Astrocyte of the spinal cord (primary cell): ENCODE measurements around the gene RAPGEF2.

Experiments
- DNase-seq: peaks from one replicate; pipeline ENCODE4 v3.0.0; 2011; ENCODE audit warnings: low read depth, low spot score
- H3K4me3 ChIP-seq: 2 replicates; pipeline ENCODE4 v1.5.1; 2011; ENCODE audit warnings: low read depth, mild to moderate bottlenecking, low read length, moderate library complexity
- in situ Hi-C: cut with HindIII; loops from 2 replicates; pipeline ENCODE4 v1.10.0; 2017; ENCODE audit warnings: low sequenced_read_pairs
- TF ChIP-seq, protein P1 (sequence below): IDR thresholded peaks from 2 replicates; pipeline ENCODE4 v1.5.1; 2012; ENCODE audit warnings: low read depth, mild to moderate bottlenecking, low read length, inconsistent platforms

The RAPGEF2 gene

DNA sequence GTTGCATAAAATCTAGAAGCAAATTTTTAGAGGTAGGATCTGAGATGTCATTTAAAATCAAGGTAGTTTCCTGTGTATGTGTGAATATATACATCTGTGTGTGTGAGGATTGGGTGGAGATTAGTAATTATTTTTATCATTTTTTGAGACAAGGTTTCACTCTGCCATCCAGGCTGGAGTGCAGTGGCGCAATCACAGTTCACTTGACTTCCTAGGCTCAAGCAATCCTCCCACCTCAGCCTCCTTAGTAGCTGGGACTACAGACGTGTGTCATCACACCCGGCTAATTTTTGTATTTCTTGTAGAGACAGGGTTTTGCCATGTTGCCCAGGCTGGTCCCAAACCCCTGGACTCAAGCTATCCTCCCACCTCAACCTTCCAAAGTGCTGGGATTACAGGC is 188.3 kb downstream of the RAPGEF2 start:
- TF ChIP-seq, protein P1, sequence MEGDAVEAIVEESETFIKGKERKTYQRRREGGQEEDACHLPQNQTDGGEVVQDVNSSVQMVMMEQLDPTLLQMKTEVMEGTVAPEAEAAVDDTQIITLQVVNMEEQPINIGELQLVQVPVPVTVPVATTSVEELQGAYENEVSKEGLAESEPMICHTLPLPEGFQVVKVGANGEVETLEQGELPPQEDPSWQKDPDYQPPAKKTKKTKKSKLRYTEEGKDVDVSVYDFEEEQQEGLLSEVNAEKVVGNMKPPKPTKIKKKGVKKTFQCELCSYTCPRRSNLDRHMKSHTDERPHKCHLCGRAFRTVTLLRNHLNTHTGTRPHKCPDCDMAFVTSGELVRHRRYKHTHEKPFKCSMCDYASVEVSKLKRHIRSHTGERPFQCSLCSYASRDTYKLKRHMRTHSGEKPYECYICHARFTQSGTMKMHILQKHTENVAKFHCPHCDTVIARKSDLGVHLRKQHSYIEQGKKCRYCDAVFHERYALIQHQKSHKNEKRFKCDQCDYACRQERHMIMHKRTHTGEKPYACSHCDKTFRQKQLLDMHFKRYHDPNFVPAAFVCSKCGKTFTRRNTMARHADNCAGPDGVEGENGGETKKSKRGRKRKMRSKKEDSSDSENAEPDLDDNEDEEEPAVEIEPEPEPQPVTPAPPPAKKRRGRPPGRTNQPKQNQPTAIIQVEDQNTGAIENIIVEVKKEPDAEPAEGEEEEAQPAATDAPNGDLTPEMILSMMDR, result no peak
- in situ Hi-C loops, result no loop called here
- no peak for DNase-seq
- H3K4me3 ChIP-seq, result no peak overlapping the region

DNA sequence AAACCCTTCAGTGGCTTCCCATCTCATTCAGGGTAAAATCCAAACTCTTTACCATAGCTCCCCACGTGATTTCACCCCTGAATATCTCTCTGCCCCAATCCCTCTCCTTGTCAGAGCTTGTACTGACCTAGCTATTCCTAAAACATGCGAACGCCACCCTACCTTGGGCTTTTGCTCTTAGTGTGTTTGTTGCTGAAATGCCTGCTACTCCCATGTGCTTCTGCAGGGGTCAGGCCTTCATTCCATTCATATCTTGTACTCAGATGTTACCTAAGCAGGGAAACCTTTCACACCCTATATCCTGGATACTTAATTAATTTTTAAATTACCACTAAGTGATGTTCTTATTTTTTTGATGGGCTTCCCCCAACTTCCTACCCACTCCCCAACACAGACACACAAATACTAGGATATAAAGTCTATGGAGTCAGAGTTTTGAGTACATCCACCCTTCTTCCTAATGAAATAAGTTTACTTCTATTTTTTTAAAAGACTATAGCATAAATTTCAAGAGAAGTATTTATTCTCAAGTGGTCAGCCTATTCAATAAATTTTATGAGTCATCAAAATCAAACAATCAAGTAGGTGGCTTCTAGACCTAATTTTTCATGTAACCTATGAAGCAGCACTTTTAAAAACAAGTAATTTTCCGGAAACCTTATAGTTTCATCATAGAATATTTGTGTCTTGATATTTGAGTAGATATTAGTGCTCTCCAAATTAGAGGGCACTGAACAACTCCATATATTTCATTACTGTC is 189.4 kb downstream of the RAPGEF2 start:
- TF ChIP-seq, protein P1, result no peak
- in situ Hi-C loops, result no loop called here
- DNase-seq, result no peak
- H3K4me3 ChIP-seq, result no peak overlapping the region

DNA sequence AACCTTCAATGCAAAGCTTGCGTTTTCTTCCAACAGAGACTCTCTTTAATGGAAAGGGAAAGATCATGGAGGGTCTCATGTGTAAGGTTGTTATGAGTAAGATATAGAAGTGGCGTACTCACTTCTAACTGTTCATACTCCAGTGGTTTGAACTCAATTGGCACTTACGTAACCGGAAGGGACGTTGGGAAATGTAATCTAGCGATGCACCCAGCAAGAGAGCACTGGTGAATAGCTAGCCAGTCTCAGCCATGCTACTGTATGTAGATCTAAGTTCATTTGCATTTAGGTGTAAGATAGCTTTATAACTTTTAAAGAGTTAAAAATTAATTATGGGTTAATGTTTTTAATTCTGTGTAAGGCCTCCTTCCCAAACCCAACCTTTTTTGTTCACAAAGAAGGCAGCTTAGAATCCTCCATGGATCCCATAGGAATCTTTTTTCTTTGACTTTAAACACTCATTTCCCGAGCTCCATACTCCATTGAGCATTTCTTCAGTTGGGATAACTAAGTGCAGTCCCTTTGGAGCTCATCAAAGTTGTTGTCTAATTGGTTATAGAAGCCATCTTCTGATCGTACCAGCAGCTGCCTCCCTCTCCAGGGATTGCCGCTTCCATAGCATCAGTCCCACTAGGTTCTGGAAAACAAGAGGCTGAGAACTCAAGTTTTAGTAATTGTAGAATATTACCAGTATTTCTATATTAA is 191.1 kb downstream of the RAPGEF2 start:
- H3K4me3 ChIP-seq, result no peak overlapping the region
- in situ Hi-C loops, result no loop called here
- TF ChIP-seq, protein P1, result no peak
- no peak for DNase-seq

DNA sequence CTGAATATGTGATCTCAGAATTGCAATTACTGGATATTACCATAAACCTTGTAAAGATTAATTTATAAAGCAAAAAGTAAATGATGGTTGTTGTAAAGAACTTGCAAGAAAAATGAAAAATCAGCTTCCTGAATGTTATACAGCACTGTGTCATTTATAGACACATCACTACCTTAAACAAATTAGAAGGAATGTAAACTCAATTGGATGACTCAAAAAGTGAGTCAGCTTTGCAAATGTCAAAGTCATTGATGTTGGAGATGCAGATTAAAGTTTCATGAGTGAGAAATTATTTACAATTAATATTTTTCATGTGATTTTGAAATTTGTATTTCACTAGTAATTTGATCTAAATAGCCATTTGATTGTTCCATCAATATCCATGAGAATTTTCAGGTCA is 193.2 kb downstream of the RAPGEF2 start:
- H3K4me3 ChIP-seq, result no peak overlapping the region
- in situ Hi-C loops, result no loop called here
- DNase-seq, result peak; percentile 52
- TF ChIP-seq, protein P1, result no peak

DNA sequence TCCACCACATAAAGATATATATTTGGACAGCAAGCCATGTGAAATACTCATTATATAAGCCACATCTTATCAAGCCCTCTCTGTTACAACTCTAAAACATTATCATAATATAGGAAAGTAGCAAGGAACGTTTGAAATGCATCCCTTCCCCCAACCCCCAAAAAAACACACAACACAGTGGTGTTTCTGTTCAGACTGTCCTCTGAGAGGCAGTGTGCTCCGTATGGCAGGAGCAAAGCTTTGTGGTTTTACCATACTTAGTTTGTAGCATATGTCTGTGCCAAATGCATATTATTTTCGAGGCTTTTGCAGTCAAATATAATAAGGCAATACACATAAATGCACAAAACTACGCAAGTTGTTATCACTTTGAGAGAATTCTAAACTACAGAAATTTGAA is 194.2 kb downstream of the RAPGEF2 start:
- TF ChIP-seq, protein P1, result peak; percentile 16
- DNase-seq, result no peak
- no peak overlapping the region for H3K4me3 ChIP-seq
- in situ Hi-C loops, result no loop called here

DNA sequence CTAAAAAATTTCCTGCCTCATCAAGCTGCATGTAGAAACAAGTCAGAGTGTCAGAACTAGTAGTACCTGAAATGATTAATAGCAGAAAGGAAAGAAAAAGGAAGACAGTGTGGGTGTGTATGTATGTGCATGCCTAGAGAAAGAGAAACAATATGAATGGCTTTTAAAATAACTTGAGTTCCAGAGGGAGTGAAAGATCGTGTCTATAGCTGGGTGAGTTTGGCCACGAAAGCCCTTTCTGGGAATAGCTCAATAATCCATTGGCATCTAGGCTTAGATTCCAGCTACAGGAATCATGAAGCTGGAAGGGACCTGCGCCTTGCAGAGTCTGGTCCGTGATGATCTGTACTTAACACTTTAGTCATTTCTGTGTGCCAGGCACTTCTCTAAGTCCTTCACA is 195.6 kb downstream of the RAPGEF2 start:
- H3K4me3 ChIP-seq, result no peak overlapping the region
- TF ChIP-seq, protein P1, result no peak
- in situ Hi-C loops, result no loop called here
- DNase-seq, result peak; percentile 45
